T-helper 1 cell treated with Interleukin-12 subunit alpha and Interleukin-12 subunit beta and Interleukin-4 antibody, amounts not matched to agents 30 μg/mL and 1 μg/mL, for 36 hours (primary cell): ENCODE measurements around the gene MVB12A.

Experiments used
- H3K27ac Mint-ChIP-seq: one replicate; pipeline ENCODE4 v1.8.0; 2021; ENCODE audit warnings: mild to moderate bottlenecking, mixed read lengths
- H3K27me3 Mint-ChIP-seq: one replicate; pipeline ENCODE4 v1.8.0; 2021; ENCODE audit warnings: low read depth, mixed read lengths
- H3K36me3 Mint-ChIP-seq: one replicate; pipeline ENCODE4 v1.8.0; 2021; ENCODE audit warnings: low read depth, mixed read lengths
- H3K4me1 Mint-ChIP-seq: one replicate; pipeline ENCODE4 v1.8.0; 2021; ENCODE audit warnings: low read depth, mixed read lengths
- H3K4me3 Mint-ChIP-seq: one replicate; pipeline ENCODE4 v1.8.0; 2021; ENCODE audit warnings: mild to moderate bottlenecking, moderate library complexity, mixed read lengths
- H3K9me3 Mint-ChIP-seq: one replicate; pipeline ENCODE4 v1.8.0; 2021; ENCODE audit warnings: mixed read lengths

The MVB12A gene

GRCh38 chr19:17419621-17420474, at the start of gene MVB12A:
Gene MVB12A, plus strand, starts transcription at chr19:17420047. Its CDS starts 89 bp downstream, at chr19:17420136.
- Mint-ChIP-seq H3K27me3 (no peaks in the 10 kb centered on the region), H3K27ac (peak within 1 kb of the TSS; percentile 92), H3K36me3 (peaks cover 19% of the 10 kb centered on the region), H3K4me1 (peaks cover 16% of the 10 kb centered on the region), H3K9me3 (no peaks in the 10 kb centered on the region), H3K4me3 (peak within 1 kb of the TSS; percentile 90)

DNA sequence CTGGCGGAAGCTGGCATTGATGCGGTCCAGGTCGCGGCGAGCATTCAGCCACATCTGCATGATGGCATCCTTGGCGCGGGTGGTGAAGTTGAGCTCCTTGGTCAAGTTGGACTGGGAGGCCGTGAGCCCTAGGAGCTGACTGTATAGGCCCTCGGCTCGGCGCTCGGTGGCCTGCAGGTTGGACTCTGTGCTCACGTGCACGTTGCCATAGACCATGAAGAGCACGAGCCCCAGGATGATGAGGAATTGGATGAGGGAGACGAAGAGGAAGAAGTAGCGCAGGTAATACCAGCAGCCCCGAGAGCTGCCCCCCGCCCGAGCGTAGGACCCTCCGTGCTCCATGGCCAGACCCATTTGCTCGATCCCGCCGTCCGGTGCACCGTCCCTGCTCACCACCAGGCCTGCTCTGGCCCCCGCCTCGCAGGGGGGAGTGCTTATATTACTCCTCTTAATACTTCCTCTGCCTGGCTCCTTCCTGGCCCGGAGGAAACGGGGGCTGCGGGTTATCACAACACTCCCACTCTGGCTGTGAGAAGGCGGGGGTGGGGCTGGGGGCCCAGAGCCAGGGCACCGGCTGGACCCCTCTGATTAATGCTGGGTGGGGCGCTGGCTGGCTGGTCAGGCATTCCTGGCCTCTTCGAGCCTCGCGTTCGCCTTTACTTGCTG, 42.8 kb upstream of the MVB12A start, which contains the start of gene PLVAP:
Gene PLVAP, minus strand, starts transcription at position 408 of the 666 bp plus-strand sequence. Its CDS starts 54 bp downstream, at position 354.
- peaks cover 4% of the 10 kb centered on the region for H3K27me3 Mint-ChIP-seq
- peaks cover 7% of the 10 kb centered on the region for H3K9me3 Mint-ChIP-seq
- peaks cover 4% of the 10 kb centered on the region for H3K36me3 Mint-ChIP-seq
- no peak within 1 kb of the TSS for H3K27ac Mint-ChIP-seq
- no peak within 1 kb of the TSS for H3K4me3 Mint-ChIP-seq
- H3K4me1 Mint-ChIP-seq = peaks cover under 1% of the 10 kb centered on the region

DNA sequence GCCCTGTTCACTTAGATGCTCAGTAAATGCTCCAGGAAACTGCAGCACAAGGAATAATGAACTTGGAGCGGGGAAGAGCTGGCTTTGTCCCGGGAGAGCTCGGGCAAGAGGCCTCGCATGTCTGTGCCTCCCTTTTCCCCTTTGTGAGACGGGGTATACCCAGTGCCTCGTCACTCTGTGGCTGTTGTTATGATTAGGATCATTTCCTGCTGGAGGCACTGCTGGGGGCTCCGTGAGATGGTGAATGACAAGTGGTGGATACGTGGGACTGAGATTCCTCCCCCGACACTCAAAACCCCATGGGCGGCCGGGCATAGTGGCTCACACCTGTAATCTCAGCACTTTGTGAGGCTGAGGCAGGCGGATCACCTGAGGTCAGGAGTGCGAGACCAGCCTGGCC, 41.6 kb upstream of the MVB12A start:
- no peak overlapping the region for H3K27ac Mint-ChIP-seq

DNA sequence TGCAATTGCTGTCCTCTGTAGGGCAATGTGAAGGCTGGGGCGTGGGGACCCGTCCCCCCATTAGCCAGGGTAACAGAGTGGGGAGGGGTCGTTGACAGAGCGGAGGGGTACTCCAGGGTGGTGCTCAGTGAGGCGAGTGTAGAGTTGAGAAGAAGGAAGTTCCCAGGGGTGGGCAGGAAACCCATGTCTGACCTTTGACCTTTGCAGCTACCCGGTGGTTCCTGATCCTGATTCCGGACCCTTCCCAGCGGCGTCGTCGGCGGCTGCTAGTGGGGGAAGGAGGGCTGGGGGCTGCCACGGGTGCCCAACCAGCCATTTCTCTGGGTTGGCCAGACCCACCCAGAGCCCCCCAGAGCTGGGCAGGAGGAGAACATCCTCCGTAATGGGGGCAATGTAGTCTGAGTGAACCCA, 40.6 kb upstream of the MVB12A start:
- peaks cover 7% of the 10 kb centered on the region for H3K9me3 Mint-ChIP-seq

More for the DNA sequence above, 41.6 kb upstream of the MVB12A start:
- Mint-ChIP-seq H3K36me3 (peaks cover 4% of the 10 kb centered on the region), H3K4me3 (no peak overlapping the region), H3K9me3 (peaks cover 7% of the 10 kb centered on the region), H3K4me1 (peaks cover 5% of the 10 kb centered on the region), H3K27me3 (peaks cover 4% of the 10 kb centered on the region)

DNA sequence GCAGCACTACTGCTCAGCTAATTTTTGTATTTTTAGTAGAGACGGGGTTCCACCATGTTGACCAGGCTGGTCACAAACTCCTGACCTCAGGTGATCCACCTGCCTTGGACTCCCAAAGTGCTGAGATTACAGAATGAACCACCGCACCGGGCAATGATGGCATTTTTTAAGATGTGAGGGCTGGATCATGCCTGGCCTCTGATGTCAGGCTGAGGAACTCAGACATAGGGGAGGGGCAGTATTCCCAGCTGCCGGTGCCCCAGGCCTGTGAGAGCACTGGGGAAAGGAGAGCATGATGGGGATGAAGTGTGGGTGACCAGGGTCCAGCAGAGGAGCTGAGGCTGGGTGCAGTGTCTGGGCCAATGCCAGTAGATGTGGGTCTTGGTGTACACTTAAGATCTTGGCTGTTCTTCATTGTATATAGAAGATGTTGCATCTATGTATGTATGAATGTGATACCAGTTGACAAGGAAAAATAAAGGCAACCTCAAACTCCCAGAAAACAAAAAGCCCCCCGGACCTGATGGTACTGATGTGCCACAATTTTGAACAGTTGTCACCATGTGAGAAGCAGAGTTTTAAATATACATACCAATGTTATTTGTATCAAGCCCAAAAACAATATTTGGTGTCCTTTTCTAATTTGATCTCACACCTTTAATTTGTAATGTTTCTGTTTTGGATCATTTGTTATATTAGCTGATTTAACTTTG, 39.3 kb upstream of the MVB12A start:
- Mint-ChIP-seq H3K27ac (peak overlapping the region; percentile 49), H3K9me3 (peaks cover 7% of the 10 kb centered on the region), H3K36me3 (peaks cover 4% of the 10 kb centered on the region), H3K4me1 (peaks cover 5% of the 10 kb centered on the region), H3K27me3 (peaks cover 4% of the 10 kb centered on the region), H3K4me3 (no peak overlapping the region)

More for the DNA sequence above, 40.6 kb upstream of the MVB12A start:
- H3K27ac Mint-ChIP-seq = no peak overlapping the region
- no peak overlapping the region for H3K4me3 Mint-ChIP-seq
- peaks cover 4% of the 10 kb centered on the region for H3K27me3 Mint-ChIP-seq
- peaks cover 5% of the 10 kb centered on the region for H3K4me1 Mint-ChIP-seq
- peaks cover 4% of the 10 kb centered on the region for H3K36me3 Mint-ChIP-seq

GRCh38 chr19:17385878-17386611, 33.8 kb upstream of the MVB12A start:
- Mint-ChIP-seq H3K27ac (no peak overlapping the region), H3K27me3 (peaks cover 18% of the 10 kb centered on the region), H3K4me1 (peaks cover 8% of the 10 kb centered on the region), H3K36me3 (no peaks in the 10 kb centered on the region), H3K9me3 (peaks cover under 1% of the 10 kb centered on the region), H3K4me3 (no peak overlapping the region)

GRCh38 chr19:17389288-17389687, 30.6 kb upstream of the MVB12A start:
- H3K9me3 Mint-ChIP-seq = no peaks in the 10 kb centered on the region
- peaks cover 10% of the 10 kb centered on the region for H3K4me1 Mint-ChIP-seq
- H3K4me3 Mint-ChIP-seq = no peak overlapping the region
- H3K36me3 Mint-ChIP-seq = no peaks in the 10 kb centered on the region
- H3K27me3 Mint-ChIP-seq = peaks cover 23% of the 10 kb centered on the region
- H3K27ac Mint-ChIP-seq = no peak overlapping the region

- Mint-ChIP-seq H3K9me3 (no peaks in the 10 kb centered on the region), H3K4me1 (peaks cover 13% of the 10 kb centered on the region), H3K27me3 (peaks cover 23% of the 10 kb centered on the region), H3K4me3 (peak overlapping the region; percentile 94), H3K36me3 (peaks cover 1% of the 10 kb centered on the region), H3K27ac (no peak overlapping the region)
These were observed 29.7 kb upstream of the MVB12A start for GRCh38 chr19:17389957-17390664.

DNA sequence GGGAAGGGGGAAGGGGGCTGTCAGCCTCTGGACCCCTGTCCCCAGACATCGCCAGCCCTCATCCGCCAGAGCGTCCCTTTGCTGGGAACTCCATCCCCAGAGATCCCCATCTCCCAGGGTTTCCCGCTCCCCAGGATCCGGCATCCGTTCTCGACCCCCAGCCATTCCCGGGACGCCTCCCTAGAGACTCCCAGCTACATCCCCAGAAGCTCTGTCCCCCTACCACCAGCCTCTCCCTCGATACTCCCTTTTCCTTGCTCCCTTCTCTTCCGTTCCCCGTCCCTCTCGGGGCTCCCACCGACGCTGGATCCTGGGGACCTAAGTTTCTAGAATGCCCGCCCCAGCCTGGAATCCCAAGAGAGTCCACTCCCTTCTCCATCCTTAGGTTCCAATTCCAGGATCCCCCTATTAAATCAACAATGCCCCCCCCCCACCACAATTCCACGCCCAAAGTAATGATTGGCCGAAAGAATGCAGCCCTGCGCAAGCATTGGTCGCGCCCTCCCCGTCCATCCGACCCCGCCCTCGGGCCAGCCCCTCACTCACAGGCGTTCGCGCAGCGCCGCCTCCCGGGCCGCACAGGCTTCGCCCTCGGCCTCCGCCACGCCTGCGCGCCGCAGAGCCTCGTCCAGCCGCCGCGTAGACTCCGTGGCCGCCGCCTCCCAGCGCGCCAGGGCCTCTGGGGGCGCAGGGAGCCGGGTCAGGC, 29.0 kb upstream of the MVB12A start:
- Mint-ChIP-seq H3K36me3 (peaks cover 3% of the 10 kb centered on the region), H3K4me3 (peak overlapping the region; percentile 94), H3K27me3 (peaks cover 23% of the 10 kb centered on the region), H3K9me3 (no peaks in the 10 kb centered on the region), H3K27ac (no peak overlapping the region), H3K4me1 (peaks cover 15% of the 10 kb centered on the region)

- Mint-ChIP-seq H3K36me3 (peaks cover 3% of the 10 kb centered on the region), H3K9me3 (no peaks in the 10 kb centered on the region), H3K4me3 (peak overlapping the region; percentile 70), H3K27ac (no peak overlapping the region), H3K27me3 (peaks cover 23% of the 10 kb centered on the region), H3K4me1 (peaks cover 15% of the 10 kb centered on the region)
These were observed 28.3 kb upstream of the MVB12A start for GRCh38 chr19:17391371-17392151.

- Mint-ChIP-seq H3K27me3 (peaks cover 23% of the 10 kb centered on the region), H3K27ac (no peak overlapping the region), H3K4me1 (peaks cover 15% of the 10 kb centered on the region), H3K4me3 (no peak overlapping the region), H3K9me3 (no peaks in the 10 kb centered on the region), H3K36me3 (peaks cover 6% of the 10 kb centered on the region)
These were observed 26.8 kb upstream of the MVB12A start for GRCh38 chr19:17393002-17393401.

DNA sequence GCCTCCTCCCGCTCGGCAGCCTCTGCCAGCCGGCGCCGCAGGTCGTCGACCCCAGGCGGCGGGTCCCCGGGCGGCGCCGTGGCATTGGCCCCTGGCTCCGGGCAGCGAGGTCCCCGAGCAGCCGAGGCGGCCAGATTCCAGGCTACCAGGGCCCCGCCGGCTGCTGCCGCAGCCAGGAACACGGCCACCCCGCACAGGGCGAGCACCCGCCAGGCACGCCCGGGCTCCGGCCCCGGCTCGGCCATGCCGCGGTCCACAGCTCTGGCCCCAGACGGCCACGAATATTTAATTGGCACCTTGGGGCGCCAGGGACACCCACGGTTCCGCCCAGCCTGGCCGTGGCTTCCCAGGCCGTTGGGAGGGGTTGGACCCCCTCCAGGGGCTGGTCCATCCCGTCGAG, 25.9 kb upstream of the MVB12A start, which contains the start of gene CCDC194:
Gene CCDC194, minus strand, starts transcription at position 283 of the 400 bp plus-strand sequence. Its CDS starts 38 bp downstream, at position 245.
- H3K9me3 Mint-ChIP-seq = no peaks in the 10 kb centered on the region
- H3K27me3 Mint-ChIP-seq = peaks cover 21% of the 10 kb centered on the region
- peak within 1 kb of the TSS; percentile 82 for H3K27ac Mint-ChIP-seq
- H3K4me3 Mint-ChIP-seq = no peak within 1 kb of the TSS
- peaks cover 15% of the 10 kb centered on the region for H3K4me1 Mint-ChIP-seq
- H3K36me3 Mint-ChIP-seq = peaks cover 8% of the 10 kb centered on the region
